HepG2 (cell line): Measurements from ENCODE around the gene POLR1H. TPM values are rescaled to one million over a fixed set of nuclear protein-coding genes. Genes with fewer than 3 reads are reported as not detected.

Experiments used
- CHD4 ChIP-seq: fragments of 200-600 bp; sonication (generic); IDR thresholded peaks from 2 replicates; pipeline ENCODE4 v1.7.0; 2017; ENCODE audit warnings: mild to moderate bottlenecking, low read length, borderline replicate concordance
- DMTF1 ChIP-seq: sonication (generic); formaldehyde crosslinking; IDR thresholded peaks from 2 replicates; pipeline ENCODE4 v1.4.0; 2020; ENCODE audit warnings: mild to moderate bottlenecking, missing genetic modification reagents
- E2F2 ChIP-seq: sonication (generic); formaldehyde crosslinking; IDR thresholded peaks from 2 replicates; pipeline ENCODE4 v1.4.0; 2020; ENCODE audit warnings: missing genetic modification reagents, borderline replicate concordance
- KLF13 ChIP-seq: sonication (generic); formaldehyde crosslinking; IDR thresholded peaks from 2 replicates; pipeline ENCODE4 v1.4.0; 2020; ENCODE audit warnings: mild to moderate bottlenecking, missing genetic modification reagents
- PPARG ChIP-seq: conservative IDR thresholded peaks from 2 replicates; pipeline ENCODE4 v1.6.1; 2016; ENCODE audit warnings: missing biosample characterization, missing genetic modification reagents
- SMARCC2 ChIP-seq: fragments of 450-650 bp; IDR thresholded peaks from 2 replicates; pipeline ENCODE4 v1.6.1; 2017; ENCODE audit warnings: antibody characterized with exemption, mild to moderate bottlenecking
- TFDP1 ChIP-seq: IDR thresholded peaks from 2 replicates; pipeline ENCODE4 v1.6.1; 2016; ENCODE audit warnings: missing compliant biosample characterization, missing genetic modification reagents, borderline replicate concordance
- ZBTB21 ChIP-seq: sonication (generic); formaldehyde crosslinking; IDR thresholded peaks from 2 replicates; pipeline ENCODE4 v1.4.0; 2020; ENCODE audit warnings: missing genetic modification reagents
- ZNF275 ChIP-seq: sonication (generic); formaldehyde crosslinking; IDR thresholded peaks from 2 replicates; pipeline ENCODE4 v1.8.0; 2022; ENCODE audit warnings: missing genetic modification reagents, mild to moderate bottlenecking, inconsistent platforms, borderline replicate concordance
- ZNF691 ChIP-seq: sonication (generic); formaldehyde crosslinking; IDR thresholded peaks from 2 replicates; pipeline ENCODE4 v1.4.0; 2020; ENCODE audit warnings: missing genetic modification reagents, low read depth, mild to moderate bottlenecking, borderline replicate concordance
- ZNF7 ChIP-seq: IDR thresholded peaks from 2 replicates; pipeline ENCODE4 v1.6.1; 2016; ENCODE audit warnings: missing biosample characterization, missing genetic modification reagents
- ZNF761 ChIP-seq: sonication (generic); formaldehyde crosslinking; conservative IDR thresholded peaks from 2 replicates; pipeline ENCODE4 v1.4.0; 2020; ENCODE audit warnings: mild to moderate bottlenecking, missing genetic modification reagents
- ZXDC ChIP-seq: sonication (generic); formaldehyde crosslinking; IDR thresholded peaks from 2 replicates; pipeline ENCODE4 v1.5.0; 2020; ENCODE audit warnings: mild to moderate bottlenecking, missing genetic modification reagents
- polyA plus RNA-seq, 8 experiments: library from polyadenylated mRNA; depleted of rRNA in 3 of 8; stranded (reverse) in 7 of 8; unstranded in 1 of 8; fragments of >200 nt; fragmentation: Illumina TruSeq in 4 of 8; extraction: Trizol in 4 of 8; gene quantifications; 2 replicates each; pipeline versions ENCODE4 v1.2.1 to v1.2.3, GENCODE V29; 2011 to 2016; ENCODE audit warnings: low read depth in 4 of 8, missing spikeins in 1 of 8, mixed read lengths in 1 of 8; ENCODE audit not compliant: insufficient read depth in 1 of 8
- total RNA-seq, 5 experiments: library from RNA; depleted of rRNA; stranded (reverse); fragments of >200 nt; fragmentation: Illumina TruSeq; extraction: Trizol; gene quantifications; 2 replicates each; pipeline ENCODE4 v1.2.3, GENCODE V29; 2016; ENCODE audit warnings: low read depth in 1 of 5

The POLR1H gene
- total and polyA plus RNA-seq, 2 of the 13 experiments (the other 11 are each of a cell fraction or from before 2014, with no cell fraction given), result 61.4 to 79.8 TPM

- TF ChIP-seq ZXDC (CRISPR knock-in tag) (peak; percentile 74; the same call in 1 of the 2 replicates), E2F2 (CRISPR knock-in tag) (no peak), ZNF275 (CRISPR knock-in tag) (peak; percentile 79; the same call in 1 of the 2 replicates), TFDP1 (CRISPR knock-in tag) (peak; percentile 78; the same call in 1 of the 2 replicates), PPARG (peak; percentile 26; the same call in 1 of the 2 replicates), ZNF691 (CRISPR knock-in tag) (0 out of 2 replicates have a peak, but pooled peaks have one; percentile 19), SMARCC2 (no peak), CHD4 (no peak), KLF13 (no peak), DMTF1 (CRISPR knock-in tag) (no peak), ZBTB21 (CRISPR knock-in tag) (0 out of 2 replicates have a peak, but pooled peaks have one; percentile 12), ZNF761 (CRISPR knock-in tag) (no peak), ZNF7 (CRISPR knock-in tag) (peak; percentile 9; the same call in 1 of the 2 replicates)
Measured at GRCh38 chr6:30101444-30102413, 40.7 kb downstream of the POLR1H start (continued).
